NT2/D1 (cell line): Measurements from ENCODE around the gene LIPT1.
"Not testable (repeated sequence)": the region's sequence is repeated elsewhere in the genome, so short reads cannot be mapped to it uniquely, and the experiment has no call there.

Experiments used
- DNase-seq: peaks from one replicate; pipeline ENCODE4 v3.0.0-alpha.2; 2011; ENCODE audit warnings: low read depth, low spot score
- H3K27me3 ChIP-seq: 2 replicates; pipeline ENCODE4 v1.6.0; 2011; ENCODE audit warnings: mild to moderate bottlenecking; ENCODE audit not compliant: insufficient read length, insufficient read depth
- H3K36me3 ChIP-seq: 2 replicates; pipeline ENCODE4 v1.6.1; 2011; ENCODE audit warnings: mild to moderate bottlenecking, low read length, mixed read lengths; ENCODE audit not compliant: insufficient read depth, insufficient read length
- H3K4me1 ChIP-seq: 2 replicates; pipeline ENCODE4 v1.5.1; 2011; ENCODE audit not compliant: insufficient read depth, insufficient read length
- H3K4me3 ChIP-seq: 2 replicates; pipeline ENCODE4 v1.5.1; 2011; ENCODE audit warnings: low read depth; ENCODE audit not compliant: insufficient read length
- H3K9ac ChIP-seq: 2 replicates; pipeline ENCODE4 v1.6.0; 2011; ENCODE audit warnings: low read depth; ENCODE audit not compliant: insufficient read length
- H3K9me3 ChIP-seq: 2 replicates; pipeline ENCODE4 v1.5.1; 2011; ENCODE audit warnings: mild to moderate bottlenecking, low read length; ENCODE audit not compliant: insufficient read depth
- SUZ12 ChIP-seq: IDR thresholded peaks from 2 replicates; pipeline ENCODE4 v1.6.1; 2011; ENCODE audit not compliant: insufficient read length, insufficient read depth; ENCODE audit errors: extremely low read depth
- YY1 ChIP-seq: IDR thresholded peaks from 2 replicates; pipeline ENCODE4 v1.6.1; 2011; ENCODE audit not compliant: insufficient read length, insufficient read depth
- ZNF274 ChIP-seq: IDR thresholded peaks from 2 replicates; pipeline ENCODE4 v1.6.1; 2011; ENCODE audit warnings: mild to moderate bottlenecking, low read depth, low read length

LIPT1 gene

GRCh38 chr2:99154643-99155536 is at the start of gene LIPT1, which contains the start of gene TSGA10:
TSS of gene LIPT1 (plus strand) at chr2:99154967. CDS start at chr2:99161958, 6,991 bp downstream.
TSS of gene TSGA10 (minus strand) at chr2:99154942. CDS start at chr2:99109439, 45,503 bp downstream.
- Histone ChIP-seq H3K9ac (peak within 1 kb of the TSS; percentile 95), H3K27me3 (no peaks in the 10 kb centered on the region), H3K9me3 (no peaks in the 10 kb centered on the region), H3K36me3 (peaks cover 25% of the 10 kb centered on the region), H3K4me1 (no peaks in the 10 kb centered on the region), H3K4me3 (peak within 1 kb of the TSS; percentile 86)
- no peak for TF ChIP-seq SUZ12
- no peak for TF ChIP-seq ZNF274
- no peak for TF ChIP-seq YY1
- peak; percentile 77 for DNase-seq

- Histone ChIP-seq H3K9me3 (no peaks in the 10 kb centered on the region), H3K36me3 (no peaks in the 10 kb centered on the region), H3K9ac (no peak overlapping the region), H3K4me1 (no peaks in the 10 kb centered on the region), H3K27me3 (no peaks in the 10 kb centered on the region), H3K4me3 (no peak overlapping the region)
- DNase-seq: no peak
- TF ChIP-seq SUZ12: no peak
- no peak for TF ChIP-seq YY1
- no peak for TF ChIP-seq ZNF274
Measured at GRCh38 chr2:99106913-99107312, 47.9 kb upstream of the LIPT1 start.

GRCh38 chr2:99111236-99111635 is 43.5 kb upstream of the LIPT1 start:
- no peaks in the 10 kb centered on the region for H3K36me3 ChIP-seq
- no peaks in the 10 kb centered on the region for H3K27me3 ChIP-seq
- no peak overlapping the region for H3K9ac ChIP-seq
- H3K4me1 ChIP-seq: no peaks in the 10 kb centered on the region
- TF ChIP-seq YY1 (no peak), ZNF274 (no peak), SUZ12 (no peak)
- no peak for DNase-seq
- no peaks in the 10 kb centered on the region for H3K9me3 ChIP-seq
- H3K4me3 ChIP-seq: no peak overlapping the region

GRCh38 chr2:99111945-99112344 is 42.8 kb upstream of the LIPT1 start:
- no peaks in the 10 kb centered on the region for H3K9me3 ChIP-seq
- TF ChIP-seq YY1 (no peak), SUZ12 (no peak), ZNF274 (no peak)

GRCh38 chr2:99112617-99113016 is 42.1 kb upstream of the LIPT1 start:
- TF ChIP-seq ZNF274 (no peak), YY1 (no peak), SUZ12 (no peak)
- H3K4me3 ChIP-seq: no peak overlapping the region
- H3K4me1 ChIP-seq: no peaks in the 10 kb centered on the region
- no peak for DNase-seq
- no peaks in the 10 kb centered on the region for H3K36me3 ChIP-seq
- no peaks in the 10 kb centered on the region for H3K9me3 ChIP-seq
- H3K27me3 ChIP-seq: no peaks in the 10 kb centered on the region
- no peak overlapping the region for H3K9ac ChIP-seq

More at GRCh38 chr2:99111945-99112344, 42.8 kb upstream of the LIPT1 start:
- Histone ChIP-seq H3K4me3 (no peak overlapping the region), H3K9ac (no peak overlapping the region), H3K27me3 (no peaks in the 10 kb centered on the region), H3K4me1 (no peaks in the 10 kb centered on the region), H3K36me3 (no peaks in the 10 kb centered on the region)
- DNase-seq: no peak

GRCh38 chr2:99127981-99128380 is 26.8 kb upstream of the LIPT1 start:
- Histone ChIP-seq H3K4me1 (no peaks in the 10 kb centered on the region), H3K27me3 (no peaks in the 10 kb centered on the region), H3K9me3 (peaks cover 4% of the 10 kb centered on the region; the same call in 1 of the 2 replicates), H3K9ac (no peak overlapping the region), H3K36me3 (peaks cover 14% of the 10 kb centered on the region), H3K4me3 (no peak overlapping the region)
- DNase-seq: no peak
- TF ChIP-seq YY1 (no peak), SUZ12 (no peak), ZNF274 (no peak)

GRCh38 chr2:99135044-99135556 is 19.7 kb upstream of the LIPT1 start:
- not testable (repeated sequence) for H3K4me3 ChIP-seq, H3K36me3 ChIP-seq, H3K9ac ChIP-seq, DNase-seq, H3K27me3 ChIP-seq, H3K4me1 ChIP-seq
- peaks cover 16% of the 10 kb centered on the region for H3K9me3 ChIP-seq
